Adrenal gland (tissue), 5 donors: Measurements from ENCODE around the gene NANOS3.

Experiments
- POLR2A ChIP-seq, 2 donors: fragments of 450-650 bp; IDR thresholded peaks; one replicate each; pipeline ENCODE4 v1.6.1; 2017; ENCODE audit warnings: antibody characterized with exemption in 2 of 2, mild to moderate bottlenecking in 2 of 2, moderate library complexity in 1 of 2
- TF ChIP-seq, protein P1 (sequence below), 6 experiments: fragments of 450-650 bp in 4 of 6; fragments of 200-600 bp in 2 of 6; sonication (generic) in 1 of 6; IDR thresholded peaks; 1 replicate in 5 of 6; 2 replicates in 1 of 6; pipeline versions ENCODE4 v1.5.1 to v1.8.0; 2016 to 2021; ENCODE audit warnings: antibody characterized with exemption in 6 of 6, mild to moderate bottlenecking in 2 of 6, moderate library complexity in 1 of 6
- donor health status: DM: no; HTN: no; CAD: no.

DNA sequence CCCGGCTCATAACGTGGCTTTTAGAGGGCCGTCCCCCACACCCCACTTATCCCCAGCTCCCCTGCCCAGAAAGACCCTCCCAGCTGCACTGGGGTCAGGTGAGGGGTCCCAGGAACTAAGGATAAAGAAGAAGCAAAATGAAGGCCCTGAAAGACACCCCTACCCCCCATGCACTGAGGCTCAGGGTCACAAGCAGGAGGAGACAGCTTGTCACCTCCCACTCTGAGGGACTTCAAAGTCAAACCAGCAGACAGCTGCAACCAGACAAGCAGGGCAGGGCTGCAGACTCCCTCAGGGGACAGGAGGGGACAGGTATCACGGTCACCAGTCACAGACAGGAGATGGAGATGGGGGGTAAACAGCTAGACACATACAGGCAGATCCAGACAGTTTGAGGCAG, 6.1 kb upstream of the NANOS3 start:
- TF ChIP-seq, protein P1, sequence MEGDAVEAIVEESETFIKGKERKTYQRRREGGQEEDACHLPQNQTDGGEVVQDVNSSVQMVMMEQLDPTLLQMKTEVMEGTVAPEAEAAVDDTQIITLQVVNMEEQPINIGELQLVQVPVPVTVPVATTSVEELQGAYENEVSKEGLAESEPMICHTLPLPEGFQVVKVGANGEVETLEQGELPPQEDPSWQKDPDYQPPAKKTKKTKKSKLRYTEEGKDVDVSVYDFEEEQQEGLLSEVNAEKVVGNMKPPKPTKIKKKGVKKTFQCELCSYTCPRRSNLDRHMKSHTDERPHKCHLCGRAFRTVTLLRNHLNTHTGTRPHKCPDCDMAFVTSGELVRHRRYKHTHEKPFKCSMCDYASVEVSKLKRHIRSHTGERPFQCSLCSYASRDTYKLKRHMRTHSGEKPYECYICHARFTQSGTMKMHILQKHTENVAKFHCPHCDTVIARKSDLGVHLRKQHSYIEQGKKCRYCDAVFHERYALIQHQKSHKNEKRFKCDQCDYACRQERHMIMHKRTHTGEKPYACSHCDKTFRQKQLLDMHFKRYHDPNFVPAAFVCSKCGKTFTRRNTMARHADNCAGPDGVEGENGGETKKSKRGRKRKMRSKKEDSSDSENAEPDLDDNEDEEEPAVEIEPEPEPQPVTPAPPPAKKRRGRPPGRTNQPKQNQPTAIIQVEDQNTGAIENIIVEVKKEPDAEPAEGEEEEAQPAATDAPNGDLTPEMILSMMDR (IDR thresholded peaks at IDR 0.05): no peak
- no peak for TF ChIP-seq POLR2A (IDR thresholded peaks at IDR 0.05)
